GM12878 (cell line): ENCODE measurements around the gene TYROBP. TPM values are rescaled to one million over a fixed set of nuclear protein-coding genes. Genes with fewer than 3 reads are reported as not detected.
A peak's percentile ranks its signal among the peaks of the same experiment; 100 is the strongest.

ENCODE experiments used
- BACH1 ChIP-seq: fragments of 450-650 bp; IDR thresholded peaks from 2 replicates; pipeline ENCODE4 v1.6.1; 2017; ENCODE audit warnings: mild to moderate bottlenecking, borderline replicate concordance
- BCL11A ChIP-seq: IDR thresholded peaks from 2 replicates; pipeline ENCODE4 v1.6.1; 2011; ENCODE audit warnings: low read depth, low read length
- BCL3 ChIP-seq: IDR thresholded peaks from 2 replicates; pipeline ENCODE4 v1.6.1; 2011; ENCODE audit warnings: borderline replicate concordance, low read depth, mild to moderate bottlenecking, moderate library complexity, low read length; ENCODE audit not compliant: insufficient read depth, poor library complexity, severe bottlenecking
- BRCA1 ChIP-seq: IDR thresholded peaks from 2 replicates; pipeline ENCODE4 v1.6.1; 2011; ENCODE audit warnings: low read depth, low read length, improper control_type of control experiment
- CBFB ChIP-seq: IDR thresholded peaks from 2 replicates; pipeline ENCODE4 v1.6.1; 2016; ENCODE audit warnings: antibody characterized with exemption, low read depth
- CEBPZ ChIP-seq: fragments of 150-350 bp; IDR thresholded peaks from 2 replicates; pipeline ENCODE4 v1.6.1; 2016; ENCODE audit warnings: low read depth, low read length
- E2F4 ChIP-seq: IDR thresholded peaks from 2 replicates; pipeline ENCODE4 v1.6.1; 2012; ENCODE audit warnings: low read depth, low read length, improper control_type of control experiment
- ESRRA ChIP-seq: IDR thresholded peaks from 2 replicates; pipeline ENCODE4 v1.6.1; 2012; ENCODE audit warnings: mild to moderate bottlenecking, low read length, improper control_type of control experiment
- FOXM1 ChIP-seq: IDR thresholded peaks from 2 replicates; pipeline ENCODE4 v1.6.1; 2012; ENCODE audit warnings: low read depth, mild to moderate bottlenecking, inconsistent platforms, low read length, moderate library complexity
- IKZF1 ChIP-seq: fragments of 450-650 bp; conservative IDR thresholded peaks from 2 replicates; pipeline ENCODE4 v1.6.1; 2017; ENCODE audit warnings: antibody characterized with exemption, mild to moderate bottlenecking
- IRF5 ChIP-seq: fragments of 450-650 bp; IDR thresholded peaks from 2 replicates; pipeline ENCODE4 v1.6.1; 2017; ENCODE audit warnings: borderline replicate concordance
- NFYA ChIP-seq: IDR thresholded peaks from 2 replicates; pipeline ENCODE4 v1.6.1; 2011; ENCODE audit warnings: low read depth, mild to moderate bottlenecking, low read length, improper control_type of control experiment, borderline replicate concordance
- NFYB ChIP-seq: IDR thresholded peaks from 2 replicates; pipeline ENCODE4 v1.6.1; 2011; ENCODE audit warnings: low read depth, mild to moderate bottlenecking, low read length, improper control_type of control experiment, moderate library complexity; ENCODE audit not compliant: insufficient read depth
- PBX3 ChIP-seq: IDR thresholded peaks from 2 replicates; pipeline ENCODE4 v1.6.1; 2011; ENCODE audit warnings: mild to moderate bottlenecking, low read depth, low read length, moderate library complexity; ENCODE audit not compliant: insufficient replicate concordance
- RB1 ChIP-seq: fragments of 450-650 bp; formaldehyde crosslinking; IDR thresholded peaks from 2 replicates; pipeline ENCODE4 v1.6.1; 2017; ENCODE audit warnings: mild to moderate bottlenecking, borderline replicate concordance
- TAF1 ChIP-seq: IDR thresholded peaks from 2 replicates; pipeline ENCODE4 v1.6.1; 2011; ENCODE audit warnings: mild to moderate bottlenecking, low read depth, low read length, borderline replicate concordance
- USF1 ChIP-seq: IDR thresholded peaks from 2 replicates; pipeline ENCODE4 v1.6.1; 2011; ENCODE audit warnings: borderline replicate concordance, low read depth, mild to moderate bottlenecking, moderate library complexity, mixed read lengths, low read length; ENCODE audit not compliant: insufficient read depth; ENCODE audit errors: extremely low read length
- WRNIP1 ChIP-seq: IDR thresholded peaks from 2 replicates; pipeline ENCODE4 v1.6.1; 2011; ENCODE audit warnings: low read depth, low read length, improper control_type of control experiment, borderline replicate concordance
- ZNF207 ChIP-seq: fragments of 450-650 bp; IDR thresholded peaks from 2 replicates; pipeline ENCODE4 v1.6.1; 2014; ENCODE audit warnings: antibody characterized with exemption, mild to moderate bottlenecking, borderline replicate concordance
- ZNF274 ChIP-seq: IDR thresholded peaks from one replicate; pipeline ENCODE4 v1.8.0; 2011; ENCODE audit not compliant: insufficient read length, insufficient read depth
- polyA plus RNA-seq, 11 experiments: library from polyadenylated mRNA; depleted of rRNA in 4 of 11; unstranded in 6 of 11; stranded (reverse) in 5 of 11; fragments of >200 nt; fragmentation: Nextera tagmentation in 4 of 11; fragmentation: Illumina TruSeq in 1 of 11; extraction: Ambion mirVana in 4 of 11; extraction: Trizol in 1 of 11; gene quantifications; 1 replicate in 1 of 11; 2 replicates in 10 of 11; pipeline versions ENCODE4 v1.2.1 to v1.2.3, GENCODE V29; 2011 to 2016; ENCODE audit warnings: inconsistent platforms in 2 of 11, missing spikeins in 2 of 11, low read depth in 1 of 11
- total RNA-seq, 4 experiments: library from RNA; depleted of rRNA in 3 of 4; stranded (reverse); fragments of >200 nt in 3 of 4; fragmentation: Illumina TruSeq in 1 of 4; extraction: Trizol in 1 of 4; gene quantifications; 2 replicates each; pipeline versions ENCODE4 v1.2.1 to v1.2.3, GENCODE V29; 2013 to 2021

TYROBP gene
- total and polyA plus RNA-seq, 10 of the 15 experiments (the other 5 are each of a cell fraction or from before 2014, with no cell fraction given), result 0.33 to 2.4 (median 0.58) TPM; not detected in 2

- TF ChIP-seq NFYA, result no peak
- TF ChIP-seq IKZF1, result peak; percentile 100
- no peak; the same call in 1 of the 2 replicates for TF ChIP-seq BACH1
- TF ChIP-seq CEBPZ, result no peak
- no peak for TF ChIP-seq RB1
- no peak for TF ChIP-seq IRF5
- no peak; the same call in 1 of the 2 replicates for TF ChIP-seq BCL11A
- TF ChIP-seq TAF1, result no peak
- no peak for TF ChIP-seq E2F4
- no peak for TF ChIP-seq NFYB
- TF ChIP-seq BRCA1, result no peak
- no peak for TF ChIP-seq ZNF207
- no peak for TF ChIP-seq ZNF274
- peak; percentile 29 for TF ChIP-seq PBX3
- no peak for TF ChIP-seq USF1
- no peak for TF ChIP-seq WRNIP1
- no peak for TF ChIP-seq BCL3
- no peak for TF ChIP-seq FOXM1
- TF ChIP-seq CBFB, result peak; percentile 48; the same call in 1 of the 2 replicates
- TF ChIP-seq ESRRA, result no peak
Measured at GRCh38 chr19:35908973-35909683, 1.0 kb upstream of the TYROBP start (continued).
